HL-60/S4 (cell line): ENCODE measurements around the gene LITAF.
"Not testable (repeated sequence)": the region's sequence is repeated elsewhere in the genome, so short reads cannot be mapped to it uniquely, and the experiment has no call there.

Experiments
- in situ Hi-C: fragments of 300-500 bp; cut with MboI; formaldehyde crosslinking; loops from 2 replicates; pipeline ENCODE4 v1.14.3; 2022; ENCODE audit warnings: low sequenced_read_pairs

Gene LITAF

DNA sequence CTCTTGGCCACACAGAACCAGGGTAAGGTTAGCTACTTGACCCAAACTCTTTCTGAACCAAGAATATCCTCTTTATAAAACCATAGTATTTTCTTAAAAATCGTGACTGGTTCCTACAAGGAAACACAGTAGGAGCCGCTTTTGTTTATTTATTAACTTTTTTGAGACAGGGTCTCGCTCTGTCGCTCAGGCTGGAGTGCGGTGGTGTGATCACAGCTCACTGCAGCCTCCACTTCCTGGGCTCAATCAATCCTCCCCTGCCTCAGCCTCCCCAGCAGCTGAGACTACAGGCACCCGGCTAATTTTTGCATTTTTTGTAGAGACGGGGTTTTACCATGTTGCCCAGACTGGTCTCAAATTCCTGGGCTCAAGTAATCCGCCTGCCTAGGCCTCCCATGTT, 14.7 kb upstream of the LITAF start:
- in situ Hi-C loops: no loop called here

DNA sequence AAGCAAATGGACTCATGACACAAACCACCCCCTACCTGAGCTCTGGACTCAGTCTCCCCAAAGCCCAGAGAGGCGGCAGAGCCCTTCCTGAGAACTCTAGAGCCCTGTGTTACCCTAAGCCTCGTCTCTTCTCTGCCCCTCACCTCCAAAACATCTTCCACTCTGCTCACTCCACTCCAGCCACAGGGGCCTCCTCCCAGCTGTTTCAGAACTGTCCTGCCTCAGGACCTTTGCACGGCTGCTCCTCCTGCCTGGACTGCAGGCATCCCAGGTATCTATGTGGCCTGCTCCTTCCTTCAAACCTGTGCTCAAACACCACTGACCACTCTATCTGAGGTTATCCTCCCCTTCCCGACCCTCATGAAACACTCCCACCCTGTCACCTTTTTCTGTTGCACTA, 12.9 kb upstream of the LITAF start:
- in situ Hi-C loops: no loop called here

DNA sequence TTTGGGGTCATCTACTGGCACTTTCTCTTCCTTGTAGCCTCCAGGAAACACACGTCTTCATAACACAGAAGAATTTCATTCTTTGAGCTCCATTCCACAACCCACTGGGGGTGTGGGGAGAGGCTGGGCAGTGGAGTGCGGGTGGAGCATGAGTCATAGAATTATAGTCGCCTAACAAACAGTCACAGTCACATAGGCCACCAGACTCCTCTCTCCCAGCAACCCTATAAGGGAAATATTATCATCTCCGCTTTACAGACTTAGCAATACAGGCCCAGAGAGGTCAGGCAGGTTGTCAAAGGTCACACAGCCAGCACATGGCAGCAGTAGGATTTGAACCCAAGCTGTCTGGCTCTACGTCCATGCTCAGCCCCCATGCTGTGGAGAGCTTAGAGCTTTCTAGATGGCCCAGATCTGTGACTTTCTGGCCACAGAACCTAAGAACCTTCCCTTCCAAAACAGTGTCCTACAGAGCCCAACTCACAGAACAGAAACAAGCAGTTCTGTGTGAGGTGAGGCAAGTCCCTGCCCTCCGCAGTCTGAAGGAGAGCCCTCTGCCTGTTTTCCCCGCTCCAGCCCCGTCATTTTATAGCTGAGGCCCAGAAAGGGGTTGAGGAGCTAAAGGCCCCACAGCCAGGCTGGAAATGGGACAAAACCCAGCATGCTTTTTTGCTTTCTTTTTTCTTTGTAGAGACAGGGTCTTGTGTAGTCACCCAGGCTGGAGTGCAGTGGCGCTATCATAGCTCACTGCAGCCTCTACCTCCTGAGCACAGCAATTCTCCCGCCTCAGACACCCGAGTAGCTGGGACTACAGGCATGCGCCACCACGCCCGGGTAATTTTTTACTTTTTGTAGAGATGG, 10.7 kb upstream of the LITAF start:
- in situ Hi-C loops: no loop called here

DNA sequence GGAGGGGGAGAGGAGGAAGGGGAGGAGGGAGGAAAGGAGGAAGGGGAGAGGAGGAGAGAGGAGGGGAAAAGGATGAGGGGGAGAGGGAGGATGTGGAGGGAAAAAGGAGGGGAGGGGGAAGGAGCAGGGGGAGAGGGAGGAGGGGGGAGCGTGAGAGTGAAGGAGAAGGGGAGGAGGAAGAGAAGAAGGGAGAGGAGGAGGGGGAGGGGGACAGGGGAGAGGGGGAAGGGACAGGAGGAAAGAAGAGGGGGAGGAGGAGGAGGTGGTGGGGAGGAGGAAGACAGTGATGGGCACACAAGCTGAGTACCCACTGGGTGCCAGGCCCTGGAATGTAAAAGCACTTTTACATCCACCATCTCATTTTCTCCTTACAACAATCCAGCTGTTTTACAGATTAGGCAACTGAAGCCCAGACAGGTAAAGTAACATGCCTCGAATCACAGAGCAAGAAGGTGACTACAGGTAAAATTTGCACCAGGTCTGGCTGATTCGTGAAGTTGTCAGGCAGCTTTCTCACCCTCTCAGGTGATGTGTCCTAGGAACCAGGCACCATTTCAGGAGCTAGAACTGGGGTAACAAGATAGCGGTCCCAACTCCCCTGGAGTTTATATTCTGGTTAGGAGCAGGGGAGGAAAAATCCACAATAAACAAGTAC, 10.0 kb upstream of the LITAF start:
- in situ Hi-C loops: no loop called here

DNA sequence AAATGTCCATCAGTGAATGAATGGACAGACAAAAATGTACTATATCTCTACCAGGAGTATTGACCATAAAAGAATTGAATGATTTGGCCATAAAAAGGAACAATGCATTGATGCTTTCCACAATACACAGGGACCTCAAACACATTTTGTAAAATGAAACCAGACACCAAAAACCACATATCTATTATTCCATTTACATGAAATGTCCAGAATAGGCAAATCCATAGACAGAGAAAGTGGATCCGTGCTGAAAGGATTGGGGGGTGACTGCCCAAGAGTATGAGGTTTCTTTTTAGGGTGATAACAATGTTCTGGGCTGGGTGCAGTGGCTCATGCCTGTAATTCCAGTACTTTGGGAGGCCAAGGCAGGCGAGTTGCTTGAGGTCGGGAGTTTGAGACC, 6.9 kb upstream of the LITAF start:
- in situ Hi-C loops: no loop called here

DNA sequence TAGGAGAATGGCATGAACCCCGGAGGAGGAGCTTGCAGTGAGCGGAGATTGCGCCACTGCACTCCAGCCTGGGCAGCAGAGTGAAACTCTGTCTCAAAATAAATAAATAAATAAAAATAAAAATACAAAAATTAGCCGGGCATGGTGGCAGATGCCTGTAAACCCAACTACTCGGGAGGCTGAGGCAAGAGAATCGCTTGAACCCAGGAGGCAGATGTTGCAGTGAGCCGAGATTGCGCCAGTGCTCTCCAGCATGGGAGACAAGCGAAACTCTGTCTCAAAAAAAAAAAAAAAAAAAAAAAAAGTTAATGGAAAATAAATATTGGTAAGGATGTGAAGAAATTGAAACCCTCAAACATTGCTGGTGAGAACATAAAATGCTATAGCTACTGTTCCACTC, 6.4 kb upstream of the LITAF start:
- in situ Hi-C loops: not testable (repeated sequence)

DNA sequence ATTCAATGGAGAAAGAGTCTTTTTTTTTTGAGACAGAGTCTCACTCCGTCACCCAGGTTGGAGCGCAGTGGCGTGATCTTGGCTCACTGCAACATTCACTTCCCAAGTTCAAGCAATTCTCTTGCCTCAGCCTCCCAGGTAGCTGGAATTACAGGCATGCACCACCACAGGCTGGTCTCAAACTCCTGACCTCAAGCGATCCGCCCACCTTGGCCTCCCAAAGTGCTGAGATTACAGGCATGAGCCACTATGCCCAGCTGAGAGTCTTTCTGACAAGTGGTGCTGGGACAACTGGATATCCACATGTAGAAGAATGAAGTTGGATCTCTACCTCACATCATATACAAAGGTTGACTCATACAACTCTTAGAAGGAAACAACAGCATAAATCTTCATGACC, 4.9 kb upstream of the LITAF start:
- in situ Hi-C loops: not testable (repeated sequence)

DNA sequence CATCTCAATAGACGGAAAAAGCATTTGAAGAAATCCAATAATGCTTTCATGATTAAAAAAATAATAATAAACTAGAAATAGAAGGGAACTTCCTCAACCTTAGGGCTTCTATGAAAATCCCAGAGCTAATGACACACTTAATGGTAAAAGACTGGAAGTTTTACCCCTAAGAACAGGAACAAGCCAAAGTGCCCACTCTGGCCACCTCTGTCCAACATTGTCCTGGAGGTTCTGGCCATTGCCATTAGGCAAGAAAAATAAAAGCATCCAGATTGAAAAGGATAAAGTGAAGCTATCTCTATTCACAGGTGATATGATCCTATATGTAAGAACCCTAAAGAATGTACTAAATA, 2.5 kb upstream of the LITAF start:
- in situ Hi-C loops: no loop called here

DNA sequence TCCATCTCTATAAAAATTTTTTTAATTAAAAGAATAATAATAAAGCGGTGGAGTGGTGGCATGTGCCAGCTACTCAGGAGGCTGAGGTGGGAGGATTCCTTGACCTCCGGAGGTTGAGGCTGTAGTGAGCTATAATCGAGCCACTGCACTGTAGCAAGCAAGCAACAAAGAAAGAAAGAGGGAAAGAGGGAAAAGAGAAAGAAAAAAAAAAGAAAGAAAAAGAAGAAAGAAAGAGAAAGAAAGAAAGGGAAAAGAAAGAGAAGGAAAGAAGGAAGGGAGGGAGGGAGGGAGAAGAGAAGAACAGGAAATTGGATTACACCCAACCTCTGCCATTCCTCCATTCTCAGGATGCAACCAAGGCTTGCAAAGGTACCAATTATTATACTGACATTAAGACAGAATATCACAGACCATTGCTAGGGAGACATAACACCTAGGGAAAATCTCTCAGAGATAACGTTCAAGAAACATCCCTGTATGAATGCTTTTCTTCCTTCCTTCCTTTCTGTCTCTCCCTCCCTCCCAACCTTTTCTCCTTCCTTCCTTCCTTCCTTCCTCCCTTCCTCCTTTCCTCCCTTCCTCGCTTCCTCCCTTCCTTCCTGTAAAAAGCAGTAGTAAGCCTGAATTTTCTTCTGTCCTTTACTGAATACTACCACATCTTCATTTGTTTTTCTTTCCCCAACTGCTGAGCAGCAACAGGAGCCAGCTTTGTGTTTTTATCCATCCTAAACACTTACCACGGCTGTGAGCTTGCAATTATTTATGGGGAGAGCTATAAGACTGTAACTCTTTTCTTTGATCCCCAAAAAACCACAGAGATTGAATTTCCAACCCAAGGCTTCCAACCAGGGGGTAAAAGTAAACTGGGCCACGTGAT, 1.8 kb upstream of the LITAF start:
- in situ Hi-C loops: no loop called here

DNA sequence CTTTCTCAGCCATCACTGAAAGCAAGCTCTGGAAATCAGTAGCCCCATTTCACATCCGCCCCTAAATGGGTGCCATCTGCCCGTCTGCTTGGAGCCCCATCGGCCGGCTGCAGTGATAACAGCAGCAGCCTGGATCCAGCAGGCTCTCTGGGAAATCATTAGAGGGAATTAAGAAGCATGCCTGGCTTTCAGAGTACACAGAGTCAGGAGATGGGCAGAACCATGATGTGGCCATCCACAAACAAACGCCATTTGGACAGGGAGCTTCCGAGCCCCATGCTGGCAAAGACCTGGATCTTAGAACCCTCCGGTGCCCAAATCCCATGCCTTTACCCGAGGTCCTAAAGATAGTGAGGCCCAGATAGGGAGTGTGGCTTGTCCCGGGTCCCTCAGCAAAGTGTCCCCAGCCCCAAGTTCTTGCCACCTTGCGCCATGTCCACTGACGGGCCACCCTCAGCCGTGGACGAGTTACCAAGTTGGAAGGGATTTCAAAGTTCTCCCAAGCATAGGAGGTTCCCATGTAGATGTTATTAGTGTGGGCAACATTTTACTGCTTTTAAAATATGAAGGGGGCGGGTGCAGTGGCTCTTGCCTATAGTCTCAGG, 1.0 kb upstream of the LITAF start:
- in situ Hi-C loops: no loop called here

DNA sequence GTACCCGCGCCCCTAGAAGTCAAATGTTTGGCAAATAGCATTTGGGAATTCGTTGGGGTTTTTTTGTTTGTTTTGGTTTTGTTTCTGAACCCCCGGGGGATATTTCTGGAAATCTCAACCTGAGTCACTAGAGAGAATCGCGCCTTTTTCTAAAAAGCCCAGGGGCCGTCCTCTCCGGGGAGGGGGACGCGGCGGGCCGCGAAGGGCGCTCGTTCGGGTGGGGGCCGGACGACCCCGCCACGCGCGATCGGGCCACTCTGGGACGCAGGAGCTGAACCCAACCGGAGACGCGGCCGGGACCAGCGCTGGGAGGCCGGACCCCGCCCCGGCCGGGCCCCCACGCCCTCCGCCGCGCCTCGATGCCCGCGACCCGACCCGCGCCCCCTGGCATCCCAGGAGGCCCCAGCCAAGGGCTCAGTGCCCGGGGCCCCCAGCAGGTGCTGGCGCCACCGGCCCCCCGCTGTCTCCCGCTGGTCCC, 302 bp downstream of the LITAF start:
- in situ Hi-C loops: no loop called here

DNA sequence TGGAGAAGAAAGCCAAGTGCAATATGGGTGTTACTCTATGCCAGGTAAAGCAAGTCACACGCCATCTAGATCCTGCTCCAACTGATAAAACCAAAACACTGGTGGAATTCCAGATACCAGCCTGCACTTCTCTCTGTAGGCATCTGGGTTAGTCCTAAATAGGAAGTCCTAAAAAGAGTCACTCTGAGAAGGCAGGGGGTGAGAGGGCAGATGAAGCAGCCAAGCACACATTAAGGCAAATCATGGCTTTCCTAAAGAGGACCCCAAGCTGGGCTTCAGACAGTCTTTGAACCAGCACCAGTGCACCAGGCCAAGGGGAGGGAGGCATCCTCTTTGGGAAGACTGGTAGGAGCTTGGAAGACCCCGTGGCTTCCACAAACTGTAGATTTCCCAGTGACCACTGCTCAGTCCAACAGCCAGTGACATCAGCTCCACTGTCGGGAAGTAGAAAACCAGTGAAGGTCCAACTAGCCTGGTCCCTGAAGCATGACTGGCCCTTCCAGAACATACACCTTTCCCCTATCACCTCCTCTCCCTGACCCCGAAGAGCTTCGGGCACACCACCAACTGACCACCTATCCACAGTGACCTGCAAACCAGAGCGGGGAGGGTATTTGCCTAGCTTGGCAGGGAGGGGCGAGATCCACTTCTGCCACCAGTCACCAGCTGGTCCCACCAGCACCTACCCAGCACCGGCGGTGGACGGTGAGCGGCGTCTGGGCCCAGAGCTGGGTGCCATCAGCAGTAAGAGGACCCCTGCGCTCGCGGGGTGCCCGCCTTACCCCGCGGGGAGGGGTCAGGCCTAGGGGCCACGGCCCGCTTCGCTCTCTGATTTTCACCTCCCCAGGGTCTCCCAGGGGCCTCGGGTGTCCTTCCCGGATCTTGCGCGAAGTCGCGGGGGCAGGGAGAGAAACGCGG, 1.0 kb downstream of the LITAF start:
- in situ Hi-C loops: no loop called here

DNA sequence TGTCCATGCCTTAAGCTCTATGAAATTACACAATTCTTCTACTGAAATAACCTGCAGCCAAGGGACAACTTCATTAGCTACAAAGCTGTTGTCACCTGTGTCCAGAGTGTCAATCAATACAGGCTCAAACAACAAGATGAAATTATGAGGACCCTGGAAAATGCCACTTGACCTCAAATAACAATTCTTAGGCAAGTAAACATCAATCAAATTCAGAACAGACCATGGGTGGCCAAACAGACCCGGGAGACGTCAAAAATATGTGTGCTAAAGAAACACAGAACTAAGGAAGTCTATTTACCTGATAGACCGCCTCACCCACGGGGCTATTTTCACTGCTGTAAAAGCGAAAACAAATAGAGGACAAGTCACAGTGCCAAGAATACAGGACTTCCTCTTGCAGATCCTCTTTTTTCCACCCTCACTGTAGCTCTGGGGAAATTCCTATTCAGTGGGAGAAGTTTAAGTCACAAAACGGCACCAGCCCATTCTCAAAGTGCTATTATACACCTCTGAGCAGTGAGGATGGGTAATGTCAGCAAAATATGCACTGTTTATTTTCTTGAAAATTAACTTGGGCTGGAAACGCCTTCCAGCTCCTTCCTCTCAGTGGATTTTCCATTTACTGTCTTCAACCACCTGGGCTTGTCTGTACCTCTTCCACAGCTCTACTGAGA, 2.7 kb downstream of the LITAF start:
- in situ Hi-C loops: no loop called here

DNA sequence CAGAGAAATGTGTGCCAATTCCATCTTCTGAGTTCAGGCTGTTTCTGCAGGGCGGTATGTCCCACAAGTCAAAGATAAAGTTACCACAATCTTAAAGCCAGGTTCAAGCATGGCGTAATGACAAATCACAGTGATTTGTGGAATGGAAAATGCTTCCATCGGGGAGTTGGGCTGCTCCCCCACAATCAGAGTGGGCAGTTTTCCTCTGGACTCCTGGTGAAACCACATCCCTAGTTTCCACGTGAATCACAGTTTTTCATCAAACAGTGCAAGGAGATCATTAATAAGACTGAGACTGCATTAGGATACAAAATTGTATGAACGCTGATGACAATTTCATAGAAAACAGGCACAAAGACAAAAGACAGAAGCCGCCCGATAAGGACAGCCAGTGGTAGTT, 3.6 kb downstream of the LITAF start:
- in situ Hi-C loops: no loop called here

DNA sequence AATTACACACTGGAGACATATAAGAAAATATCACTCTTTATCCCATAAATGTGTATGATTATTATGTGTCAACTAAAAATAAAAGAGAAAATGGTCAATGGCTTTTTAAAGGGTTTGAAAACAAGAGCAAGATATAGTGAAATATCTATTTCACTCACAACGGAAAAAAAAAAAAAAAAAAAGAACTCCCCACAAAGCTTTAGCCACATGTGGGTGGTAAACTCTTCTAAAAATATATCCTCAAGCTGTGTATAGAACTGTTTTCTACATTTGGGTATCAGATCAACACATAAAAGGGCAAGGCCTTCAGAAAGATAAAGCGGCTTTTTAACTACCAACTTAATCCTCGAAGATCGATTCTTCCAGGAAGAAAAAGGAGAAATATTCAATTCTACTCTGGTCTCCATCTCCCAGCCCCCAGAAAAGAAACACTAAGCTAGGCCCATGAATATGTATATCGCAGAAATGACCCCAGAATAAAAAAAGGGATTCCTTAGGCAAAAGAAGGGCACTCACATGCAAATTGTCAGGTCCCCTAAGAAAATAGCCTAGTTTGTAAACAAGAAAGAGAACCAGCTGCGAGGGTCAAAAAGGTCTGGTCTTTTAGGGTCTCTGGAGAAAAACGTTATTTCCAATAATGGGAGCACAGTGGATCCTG, 4.4 kb downstream of the LITAF start:
- in situ Hi-C loops: no loop called here

DNA sequence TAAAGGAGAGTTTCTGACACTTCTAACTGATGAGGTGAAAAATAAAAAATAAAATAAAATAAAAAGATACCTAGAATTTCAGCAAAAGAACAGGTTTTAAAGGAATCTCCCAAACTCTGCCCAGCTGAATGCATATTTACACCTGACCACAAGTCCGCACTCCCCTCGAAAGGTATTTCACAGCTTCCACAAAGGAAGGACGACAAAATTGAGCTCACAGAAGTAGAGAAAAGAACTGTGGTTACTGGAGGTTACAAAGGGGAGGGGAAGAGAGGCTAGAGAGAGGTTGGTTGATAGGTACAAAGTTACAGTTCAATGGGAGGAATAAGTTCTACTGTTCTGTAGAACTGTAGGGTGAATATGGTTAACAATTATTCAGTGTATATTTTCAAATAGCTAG, 5.0 kb downstream of the LITAF start:
- in situ Hi-C loops: no loop called here

DNA sequence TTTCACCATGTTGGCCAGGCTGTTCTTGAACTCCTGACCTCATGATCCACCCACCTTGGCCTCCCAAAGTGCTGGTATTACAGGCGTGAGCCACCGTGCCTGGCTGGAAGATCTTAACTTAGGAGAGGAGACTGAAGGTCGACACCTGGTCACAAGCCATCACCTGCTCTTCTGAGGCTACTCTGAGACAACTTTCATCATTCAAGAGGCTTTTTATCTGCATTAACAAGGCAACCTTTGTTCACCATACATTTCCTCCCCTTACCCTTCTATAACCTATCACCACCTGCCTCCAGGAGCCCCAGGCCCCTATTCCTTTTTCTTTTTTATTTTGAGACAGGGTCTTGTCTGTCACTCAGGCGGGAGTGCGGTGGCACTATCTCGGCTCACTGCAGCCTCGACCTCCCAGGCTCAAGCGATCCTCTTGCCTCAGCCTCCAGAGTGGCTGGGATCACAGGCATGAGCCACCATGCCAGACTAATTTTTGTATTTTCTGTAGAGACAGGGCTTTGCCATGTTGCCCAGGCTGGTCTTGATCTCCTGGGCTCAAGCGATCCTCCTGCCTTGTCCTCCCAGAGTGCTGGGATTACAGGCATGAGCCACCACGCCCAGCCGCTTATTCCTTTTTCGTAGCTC, 6.2 kb downstream of the LITAF start:
- in situ Hi-C loops: no loop called here

DNA sequence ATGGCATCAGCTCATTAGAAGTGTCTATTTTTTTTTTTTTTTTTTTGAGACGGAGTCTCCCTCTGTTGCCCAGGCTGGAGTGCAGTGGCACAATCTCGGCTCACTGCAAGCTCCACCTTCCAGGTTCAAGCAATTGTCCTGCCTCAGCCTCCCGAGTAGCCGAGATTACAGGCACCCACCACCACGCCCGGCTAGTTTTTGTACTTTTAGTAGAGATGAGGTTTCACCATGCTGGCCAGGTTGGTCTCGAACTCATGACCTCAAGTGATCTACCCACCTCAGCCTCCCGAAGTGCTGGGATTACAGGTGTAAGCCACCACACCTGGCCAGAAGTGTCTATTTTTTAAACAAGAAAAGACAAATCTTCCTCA, 9.4 kb downstream of the LITAF start:
- in situ Hi-C loops: not testable (repeated sequence)
